K562 (cell line): ENCODE results near the gene ALCAM. TPM values are rescaled to one million over a fixed set of nuclear protein-coding genes. Genes with fewer than 3 reads are reported as not detected.

Experiments
- BHLHE40 ChIP-seq: IDR thresholded peaks from 2 replicates; pipeline ENCODE4 v1.6.1; 2011; ENCODE audit warnings: low read length, improper control_type of control experiment
- CBFB ChIP-seq: sonication (generic); formaldehyde crosslinking; IDR thresholded peaks from 2 replicates; pipeline ENCODE4 v1.4.0; 2020; ENCODE audit warnings: mild to moderate bottlenecking, missing genetic modification reagents
- CTBP1 ChIP-seq: fragments of 450-650 bp; IDR thresholded peaks from 2 replicates; pipeline ENCODE4 v1.6.1; 2016; ENCODE audit warnings: borderline replicate concordance
- EHMT2 ChIP-seq: fragments of 450-650 bp; IDR thresholded peaks from 2 replicates; pipeline ENCODE4 v1.6.1; 2018; ENCODE audit warnings: antibody characterized with exemption
- ELF1 ChIP-seq: fragments of 200-800 bp; sonication (Bioruptor generic); IDR thresholded peaks from 2 replicates; pipeline ENCODE4 v1.6.1; 2016; ENCODE audit warnings: missing genetic modification characterization, missing compliant biosample characterization
- FOXJ3 ChIP-seq: sonication (generic); formaldehyde crosslinking; IDR thresholded peaks from 2 replicates; pipeline ENCODE4 v1.4.0; 2020; ENCODE audit warnings: mild to moderate bottlenecking, missing genetic modification reagents
- HDAC3 ChIP-seq: fragments of 450-650 bp; IDR thresholded peaks from 2 replicates; pipeline ENCODE4 v1.6.1; 2018; ENCODE audit warnings: borderline replicate concordance, mild to moderate bottlenecking, moderate library complexity; ENCODE audit not compliant: partially characterized antibody
- HDAC6 ChIP-seq: IDR thresholded peaks from 2 replicates; pipeline ENCODE4 v1.6.1; 2012; ENCODE audit warnings: low read depth, mild to moderate bottlenecking, control low read depth, inconsistent platforms, low read length, moderate library complexity
- KLF6 ChIP-seq: fragments of 250-450 bp; sonication (Bioruptor Pico); IDR thresholded peaks from 2 replicates; pipeline ENCODE4 v1.4.0; 2020; ENCODE audit warnings: mild to moderate bottlenecking, moderate library complexity, borderline replicate concordance
- MAZ ChIP-seq, 2 experiments: fragments of 450-650 bp in 1 of 2; sonication (generic) in 1 of 2; formaldehyde crosslinking; IDR thresholded peaks in 1 of 2; conservative IDR thresholded peaks in 1 of 2; 2 replicates each; pipeline versions ENCODE4 v1.4.0 to v1.5.0; 2020; ENCODE audit warnings: mild to moderate bottlenecking in 1 of 2, missing genetic modification reagents in 1 of 2
- MBD2 ChIP-seq: sonication (generic); IDR thresholded peaks from 2 replicates; pipeline ENCODE4 v1.6.1; 2016; ENCODE audit warnings: low read depth, borderline replicate concordance
- NONO ChIP-seq, 2 experiments: fragments of 200-400 bp in 1 of 2; fragments of 450-650 bp in 1 of 2; formaldehyde crosslinking in 1 of 2; IDR thresholded peaks; 2 replicates each; pipeline ENCODE4 v1.6.1; 2017; ENCODE audit warnings: low read depth in 2 of 2, mild to moderate bottlenecking in 2 of 2, moderate library complexity in 2 of 2, low read length in 1 of 2
- PBX2 ChIP-seq, 2 experiments: IDR thresholded peaks in 1 of 2; conservative IDR thresholded peaks in 1 of 2; 2 replicates each; pipeline ENCODE4 v1.6.1; 2016; ENCODE audit warnings: low read depth in 2 of 2, mild to moderate bottlenecking in 1 of 2, missing compliant biosample characterization in 1 of 2, missing genetic modification characterization in 1 of 2, moderate library complexity in 1 of 2
- PRMT5 ChIP-seq: sonication (generic); formaldehyde crosslinking; IDR thresholded peaks from 2 replicates; pipeline ENCODE4 v1.5.0; 2020; ENCODE audit warnings: missing genetic modification reagents
- SIRT6 ChIP-seq: IDR thresholded peaks from one replicate; pipeline ENCODE4 v1.6.1; 2012; ENCODE audit warnings: low read depth, mild to moderate bottlenecking, control low read depth, inconsistent platforms, low read length, moderate library complexity
- ZBTB49 ChIP-seq: sonication (generic); formaldehyde crosslinking; IDR thresholded peaks from 2 replicates; pipeline ENCODE4 v1.8.0; 2022; ENCODE audit warnings: missing genetic modification reagents, mild to moderate bottlenecking, borderline replicate concordance
- ZNF395 ChIP-seq: fragments of 200-800 bp; sonication (Bioruptor generic); IDR thresholded peaks from 2 replicates; pipeline ENCODE4 v1.6.1; 2017; ENCODE audit warnings: missing genetic modification characterization, missing compliant biosample characterization
- polyA plus RNA-seq, 8 experiments: library from polyadenylated mRNA; depleted of rRNA in 4 of 8; stranded (reverse) in 5 of 8; unstranded in 3 of 8; fragments of >200 nt; fragmentation: Nextera tagmentation in 2 of 8; fragmentation: Illumina TruSeq in 1 of 8; extraction: Ambion mirVana in 2 of 8; extraction: Trizol in 1 of 8; gene quantifications; 2 replicates each; pipeline versions ENCODE4 v1.2.1 to v1.2.3, GENCODE V29; 2011 to 2014; ENCODE audit warnings: inconsistent platforms in 1 of 8, missing spikeins in 1 of 8
- total RNA-seq, 7 experiments: library from RNA; depleted of rRNA in 6 of 7; stranded (reverse); fragments of >200 nt in 6 of 7; fragmentation: Illumina TruSeq in 2 of 7; extraction: Trizol in 2 of 7; gene quantifications; 2 replicates each; pipeline versions ENCODE4 v1.2.1 to v1.2.3, GENCODE V29; 2011 to 2021; ENCODE audit warnings: low replicate concordance in 1 of 7
- TF ChIP-seq, protein P1 (sequence below): sonication (generic); formaldehyde crosslinking; IDR thresholded peaks from 2 replicates; pipeline ENCODE4 v1.8.1; 2023; ENCODE audit warnings: mild to moderate bottlenecking, missing genetic modification reagents

The ALCAM gene
- total and polyA plus RNA-seq, 9 of the 15 experiments (the other 6 are each of a cell fraction or from before 2014, with no cell fraction given), result 0.03 to 0.98 (median 0.14) TPM; not detected in 1

- TF ChIP-seq EHMT2, result 0 out of 2 replicates have a peak, but pooled peaks have one; percentile 32
- TF ChIP-seq PBX2 (CRISPR knock-in tag; IDR thresholded peaks at IDR 0.05; ENCODE audit: low read depth), result 0 out of 2 replicates have a peak, but pooled peaks have one; percentile 42
- peak; percentile 99 for TF ChIP-seq PBX2 (tag; conservative IDR thresholded peaks at IDR 0.05; ENCODE audit: low read depth)
- peak; percentile 90 for TF ChIP-seq BHLHE40
- TF ChIP-seq CTBP1, result peak; percentile 85; the same call in 1 of the 2 replicates
- peak; percentile 70; the same call in 1 of the 2 replicates for TF ChIP-seq MBD2
- no peak for TF ChIP-seq SIRT6
- TF ChIP-seq ZNF395, result peak; percentile 90
- TF ChIP-seq KLF6 (CRISPR knock-in tag), result 0 out of 2 replicates have a peak, but pooled peaks have one; percentile 18
- TF ChIP-seq PRMT5 (CRISPR knock-in tag), result no peak
- peak; percentile 77 for TF ChIP-seq ELF1 (tag)
- peak in 1 of 2 experiments; percentile 38; a peak in 1 of 4 replicates for TF ChIP-seq NONO (IDR thresholded peaks at IDR 0.05; ENCODE audit: low read depth in 2 of 2, low read length in 1 of 2)
- TF ChIP-seq HDAC6, result no peak
- no peak for TF ChIP-seq FOXJ3 (CRISPR knock-in tag)
- TF ChIP-seq MAZ (CRISPR knock-in tag; conservative IDR thresholded peaks at IDR 0.05 in 1 of 2, IDR thresholded peaks at IDR 0.05 in 1 of 2), result peak; percentile 32 to 57; a peak in 2 of 4 replicates
- TF ChIP-seq HDAC3, result peak; percentile 88
- no peak for TF ChIP-seq CBFB (CRISPR knock-in tag)
- TF ChIP-seq, protein P1, sequence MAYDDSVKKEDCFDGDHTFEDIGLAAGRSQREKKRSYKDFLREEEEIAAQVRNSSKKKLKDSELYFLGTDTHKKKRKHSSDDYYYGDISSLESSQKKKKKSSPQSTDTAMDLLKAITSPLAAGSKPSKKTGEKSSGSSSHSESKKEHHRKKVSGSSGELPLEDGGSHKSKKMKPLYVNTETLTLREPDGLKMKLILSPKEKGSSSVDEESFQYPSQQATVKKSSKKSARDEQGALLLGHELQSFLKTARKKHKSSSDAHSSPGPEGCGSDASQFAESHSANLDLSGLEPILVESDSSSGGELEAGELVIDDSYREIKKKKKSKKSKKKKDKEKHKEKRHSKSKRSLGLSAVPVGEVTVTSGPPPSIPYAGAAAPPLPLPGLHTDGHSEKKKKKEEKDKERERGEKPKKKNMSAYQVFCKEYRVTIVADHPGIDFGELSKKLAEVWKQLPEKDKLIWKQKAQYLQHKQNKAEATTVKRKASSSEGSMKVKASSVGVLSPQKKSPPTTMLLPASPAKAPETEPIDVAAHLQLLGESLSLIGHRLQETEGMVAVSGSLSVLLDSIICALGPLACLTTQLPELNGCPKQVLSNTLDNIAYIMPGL, result no peak
- no peak for TF ChIP-seq ZBTB49
Observed at GRCh38 chr3:105614288-105615030, 247.8 kb downstream of the ALCAM start (continued).
